Neuronal stem cell (in vitro differentiated cells): ENCODE results near the gene ZNFX1.

Experiments
- DNase-seq: peaks from one replicate; pipeline ENCODE4 v3.0.0-alpha.2; 2013; ENCODE audit warnings: low spot score
- H2AFZ ChIP-seq: one replicate; pipeline ENCODE4 v1.6.1; 2013; ENCODE audit warnings: mild to moderate bottlenecking, low read length, inconsistent platforms
- H2AK5ac ChIP-seq: 2 replicates; pipeline ENCODE4 v1.6.1; 2013; ENCODE audit warnings: low read depth, mild to moderate bottlenecking, inconsistent platforms, low read length, moderate library complexity, mixed read lengths
- H2BK120ac ChIP-seq: 2 replicates; pipeline ENCODE4 v1.6.1; 2013; ENCODE audit warnings: low read depth, mild to moderate bottlenecking, inconsistent platforms, low read length, moderate library complexity, mixed read lengths
- H2BK12ac ChIP-seq: one replicate; pipeline ENCODE4 v1.6.1; 2013; ENCODE audit warnings: low read length, inconsistent platforms
- H2BK15ac ChIP-seq: 2 replicates; pipeline ENCODE4 v1.6.1; 2013; ENCODE audit warnings: mild to moderate bottlenecking, low read length, inconsistent platforms, mixed read lengths
- H2BK5ac ChIP-seq: one replicate; pipeline ENCODE4 v1.6.1; 2013; ENCODE audit warnings: inconsistent platforms, mild to moderate bottlenecking, low read length, moderate library complexity
- H3K14ac ChIP-seq: one replicate; pipeline ENCODE4 v1.6.1; 2013; ENCODE audit warnings: low read length, inconsistent platforms
- H3K18ac ChIP-seq: 2 replicates; pipeline ENCODE4 v1.6.1; 2013; ENCODE audit warnings: low read length, inconsistent platforms
- H3K23ac ChIP-seq: 2 replicates; pipeline ENCODE4 v1.6.1; 2013; ENCODE audit warnings: low read depth, mild to moderate bottlenecking, mixed read lengths, low read length, inconsistent platforms; ENCODE audit not compliant: poor library complexity
- H3K27ac ChIP-seq: replicated peaks from 3 replicates; pipeline ENCODE4 v1.5.1; 2013; ENCODE audit warnings: low read length, inconsistent platforms
- H3K27me3 ChIP-seq, 3 experiments: 2 replicates each; pipeline ENCODE4 v1.6.1; 2013; ENCODE audit warnings: low read length in 3 of 3, mild to moderate bottlenecking in 2 of 3, inconsistent platforms in 1 of 3, low read depth in 1 of 3, mixed read lengths in 1 of 3, moderate library complexity in 1 of 3; ENCODE audit not compliant: control insufficient read depth in 3 of 3, insufficient read depth in 3 of 3
- H3K36me3 ChIP-seq, 2 donors: replicated peaks in 1 of 2; 2 replicates each; pipeline ENCODE4 v1.6.1; 2013; ENCODE audit warnings: low read length in 2 of 2; ENCODE audit not compliant: control insufficient read depth in 2 of 2, insufficient read depth in 2 of 2
- H3K4ac ChIP-seq: 2 replicates; pipeline ENCODE4 v1.6.1; 2013; ENCODE audit warnings: inconsistent platforms, mild to moderate bottlenecking, low read length, moderate library complexity
- H3K4me1 ChIP-seq, 2 donors: 1 replicate in 1 of 2; 2 replicates in 1 of 2; pipeline ENCODE4 v1.6.1; 2013; ENCODE audit warnings: low read length in 2 of 2, low read depth in 1 of 2; ENCODE audit not compliant: control insufficient read depth in 2 of 2, insufficient read depth in 1 of 2
- H3K4me2 ChIP-seq: one replicate; pipeline ENCODE4 v1.6.1; 2013; ENCODE audit warnings: mild to moderate bottlenecking, low read length, inconsistent platforms; ENCODE audit not compliant: insufficient read depth, poor library complexity, severe bottlenecking
- H3K4me3 ChIP-seq, 2 donors: 2 replicates each; pipeline ENCODE4 v1.5.1; 2013; ENCODE audit warnings: low read length in 2 of 2, mild to moderate bottlenecking in 2 of 2, inconsistent platforms in 1 of 2, moderate library complexity in 1 of 2
- H3K79me1 ChIP-seq: one replicate; pipeline ENCODE4 v1.6.1; 2013; ENCODE audit warnings: low read depth, mild to moderate bottlenecking, inconsistent platforms, low read length, moderate library complexity
- H3K9ac ChIP-seq: one replicate; pipeline ENCODE4 v1.6.1; 2013; ENCODE audit warnings: mild to moderate bottlenecking, low read depth, low read length, inconsistent platforms; ENCODE audit not compliant: poor library complexity
- H3K9me3 ChIP-seq, 2 donors: replicated peaks in 1 of 2; 2 replicates each; pipeline versions ENCODE3 to v1.6.1; 2013; ENCODE audit warnings: low read length in 2 of 2, mild to moderate bottlenecking in 2 of 2, inconsistent platforms in 1 of 2, low read depth in 1 of 2, mixed read lengths in 1 of 2, moderate library complexity in 1 of 2; ENCODE audit not compliant: control insufficient read depth in 2 of 2, insufficient read depth in 1 of 2
- H4K8ac ChIP-seq: one replicate; pipeline ENCODE4 v1.6.1; 2013; ENCODE audit warnings: low read depth, mild to moderate bottlenecking, inconsistent platforms, low read length, moderate library complexity
- H4K91ac ChIP-seq: one replicate; pipeline ENCODE4 v1.6.1; 2013; ENCODE audit warnings: low read length, low read depth, mild to moderate bottlenecking, inconsistent platforms; ENCODE audit not compliant: poor library complexity
- WGBS, 2 donors: extraction: QIAGEN DNeasy Blood & Tissue Kit; methylation state at CpG; one replicate each; pipeline ENCODE4 v1.1.7; 2013; ENCODE audit warnings: missing lambda C conversion rate in 2 of 2, mixed read lengths in 1 of 2; ENCODE audit not compliant: insufficient read length in 2 of 2, insufficient replicate concordance in 1 of 2; ENCODE audit errors: extremely low coverage in 2 of 2; 5-methylcytosine and 5-hydroxymethylcytosine counted together

ZNFX1 gene

DNA sequence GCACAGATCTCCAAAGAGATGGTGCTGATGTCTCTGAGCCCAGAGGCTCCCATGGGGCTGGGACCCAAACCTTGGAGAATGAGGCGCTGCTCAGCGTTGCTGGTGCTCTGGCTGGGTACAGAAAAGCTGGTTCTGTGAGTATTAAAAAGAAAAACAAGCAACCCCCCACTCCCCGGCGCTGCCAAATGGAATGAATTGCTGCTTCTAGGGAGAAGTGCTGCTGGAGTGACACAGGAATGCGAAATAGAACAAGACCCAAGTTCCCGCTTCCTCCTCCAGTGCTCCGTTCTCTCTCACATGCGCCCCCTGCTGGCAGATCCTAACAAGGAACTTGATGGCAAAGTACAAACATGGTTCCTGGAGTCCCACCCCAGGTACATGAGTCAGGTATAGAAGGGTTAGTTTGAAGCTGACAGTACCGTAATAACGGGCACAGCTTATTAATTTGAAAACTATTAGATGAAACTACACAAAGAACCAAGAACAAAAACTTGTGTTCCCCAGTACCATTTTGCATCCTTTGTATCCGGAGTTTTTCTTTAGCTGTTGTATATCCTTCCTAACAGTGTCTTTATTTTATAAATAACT, 60.8 kb downstream of the ZNFX1 start:
- Histone ChIP-seq H3K4me2 (no peak overlapping the region), H3K79me1 (peaks cover 8% of the 10 kb centered on the region), H3K4ac (no peak overlapping the region), H2AK5ac (no peak overlapping the region), H3K36me3 (peaks cover 5 to 9% of the 10 kb centered on the region in 2 donors), H2BK15ac (no peak overlapping the region), H4K91ac (no peak overlapping the region), H3K23ac (no peak overlapping the region), H2AFZ (peak overlapping the region; percentile 86), H4K8ac (no peak overlapping the region), H3K4me3 (no peak overlapping the region), H2BK120ac (no peak overlapping the region), H3K4me1 (peaks cover 4 to 6% of the 10 kb centered on the region in 2 donors), H3K27ac (no peak overlapping the region), H3K27me3 (no peaks in the 10 kb centered on the region), H3K18ac (no peak overlapping the region), H2BK12ac (no peak overlapping the region), H3K9ac (no peak overlapping the region), H3K14ac (no peak overlapping the region), H2BK5ac (no peak overlapping the region), H3K9me3 (peaks cover 0 to 2% of the 10 kb centered on the region in 2 donors)
- no CpG with 5 or more reads among the region's 11 CpGs for WGBS, 2 donors
- DNase-seq = peak; percentile 89

DNA sequence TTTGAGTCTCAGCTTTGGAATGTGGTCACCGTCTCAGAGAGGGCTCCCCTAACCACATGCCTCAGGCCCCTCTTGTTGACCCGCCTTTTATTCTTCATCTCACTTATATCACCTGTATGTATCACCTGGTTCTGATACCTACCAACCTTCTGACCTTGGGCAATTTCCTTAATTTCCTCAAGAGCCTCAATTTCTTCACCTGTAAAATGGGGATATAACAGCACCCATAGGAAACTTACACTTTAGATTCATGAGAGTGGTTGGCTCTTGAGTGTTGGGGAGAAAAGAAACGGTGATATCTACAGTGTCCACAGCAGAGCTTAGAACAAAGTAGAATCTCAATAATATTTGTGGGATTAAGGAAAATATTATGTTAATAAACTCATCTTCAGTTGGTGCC, 62.6 kb downstream of the ZNFX1 start:
- H2BK15ac ChIP-seq = no peak overlapping the region
- H3K9ac ChIP-seq = no peak overlapping the region
- no peak overlapping the region for H2BK5ac ChIP-seq
- no peak overlapping the region for H2BK12ac ChIP-seq
- H3K27me3 ChIP-seq = no peaks in the 10 kb centered on the region
- peaks cover 0 to 5% of the 10 kb centered on the region in 2 donors for H3K9me3 ChIP-seq
- no peak overlapping the region for H3K4me2 ChIP-seq
- no peak overlapping the region for H2BK120ac ChIP-seq
- H2AK5ac ChIP-seq = no peak overlapping the region
- no CpG with 5 or more reads among the region's 3 CpGs for WGBS, 2 donors
- H2AFZ ChIP-seq = no peak overlapping the region
- H3K27ac ChIP-seq = no peak overlapping the region
- no peak overlapping the region for H3K4ac ChIP-seq
- H3K23ac ChIP-seq = no peak overlapping the region
- peaks cover 6% of the 10 kb centered on the region for H3K79me1 ChIP-seq
- no peak overlapping the region for H4K8ac ChIP-seq
- H3K18ac ChIP-seq = no peak overlapping the region
- H3K36me3 ChIP-seq = no peaks in the 10 kb centered on the region
- H4K91ac ChIP-seq = no peak overlapping the region
- peaks cover 3 to 5% of the 10 kb centered on the region in 2 donors for H3K4me1 ChIP-seq
- DNase-seq = no peak
- H3K4me3 ChIP-seq = no peak overlapping the region
- no peak overlapping the region for H3K14ac ChIP-seq

- no peak overlapping the region for H2AK5ac ChIP-seq
- no peak overlapping the region for H2BK12ac ChIP-seq
- H3K18ac ChIP-seq = no peak overlapping the region
- H2BK5ac ChIP-seq = no peak overlapping the region
- peaks cover 0 to 9% of the 10 kb centered on the region in 2 donors for H3K9me3 ChIP-seq
- H2BK15ac ChIP-seq = no peak overlapping the region
- H3K4me1 ChIP-seq = peaks cover 0 to 2% of the 10 kb centered on the region in 2 donors
- H4K91ac ChIP-seq = no peak overlapping the region
- no peak overlapping the region for H3K4ac ChIP-seq
- H2AFZ ChIP-seq = no peak overlapping the region
- no peak overlapping the region for H4K8ac ChIP-seq
- no peaks in the 10 kb centered on the region for H3K27me3 ChIP-seq
- H3K4me3 ChIP-seq = no peak overlapping the region
- peaks cover 2% of the 10 kb centered on the region for H3K79me1 ChIP-seq
- H2BK120ac ChIP-seq = no peak overlapping the region
- no peaks in the 10 kb centered on the region for H3K36me3 ChIP-seq
- H3K23ac ChIP-seq = no peak overlapping the region
- H3K9ac ChIP-seq = no peak overlapping the region
- no peak overlapping the region for H3K27ac ChIP-seq
- no peak overlapping the region for H3K4me2 ChIP-seq
- H3K14ac ChIP-seq = no peak overlapping the region
- DNase-seq = no peak
These were observed 63.3 kb downstream of the ZNFX1 start for GRCh38 chr20:49214571-49214970.

GRCh38 chr20:49210757-49211110, 67.1 kb downstream of the ZNFX1 start:
- no peak overlapping the region for H3K4me3 ChIP-seq
- no peak overlapping the region for H2AK5ac ChIP-seq
- H3K9me3 ChIP-seq = peaks cover 0 to 9% of the 10 kb centered on the region in 2 donors
- WGBS, 2 donors = no CpG with 5 or more reads among the region's 1 CpG
- H3K79me1 ChIP-seq = peaks cover 1% of the 10 kb centered on the region
- H2BK5ac ChIP-seq = no peak overlapping the region
- no peaks in the 10 kb centered on the region for H3K27me3 ChIP-seq
- no peak overlapping the region for H4K91ac ChIP-seq
- H3K14ac ChIP-seq = no peak overlapping the region
- H3K4me2 ChIP-seq = no peak overlapping the region
- no peak overlapping the region for H2AFZ ChIP-seq
- no peak overlapping the region for H3K4ac ChIP-seq
- H3K9ac ChIP-seq = no peak overlapping the region
- no peak overlapping the region for H2BK120ac ChIP-seq
- no peak overlapping the region for H2BK12ac ChIP-seq
- no peak overlapping the region for H4K8ac ChIP-seq
- no peaks in the 10 kb centered on the region for H3K4me1 ChIP-seq
- no peak for DNase-seq
- no peak overlapping the region for H3K27ac ChIP-seq
- no peak overlapping the region for H3K23ac ChIP-seq
- H3K18ac ChIP-seq = no peak overlapping the region
- no peaks in the 10 kb centered on the region for H3K36me3 ChIP-seq
- H2BK15ac ChIP-seq = no peak overlapping the region
